Adrenal gland (tissue), 5 donors: ENCODE results near the gene NFKBIA.

ENCODE experiments used
- CTCF ChIP-seq, 6 experiments: fragments of 450-650 bp in 4 of 6; fragments of 200-600 bp in 2 of 6; sonication (generic) in 1 of 6; IDR thresholded peaks; 1 replicate in 5 of 6; 2 replicates in 1 of 6; pipeline versions ENCODE4 v1.5.1 to v1.8.0; 2016 to 2021; ENCODE audit warnings: antibody characterized with exemption in 6 of 6, mild to moderate bottlenecking in 2 of 6, moderate library complexity in 1 of 6
- POLR2A ChIP-seq, 2 donors: fragments of 450-650 bp; IDR thresholded peaks; one replicate each; pipeline ENCODE4 v1.6.1; 2017; ENCODE audit warnings: antibody characterized with exemption in 2 of 2, mild to moderate bottlenecking in 2 of 2, moderate library complexity in 1 of 2
- donor health status: DM: no; HTN: no; CAD: no.

- no peak for TF ChIP-seq CTCF (IDR thresholded peaks at IDR 0.05)
- TF ChIP-seq POLR2A (IDR thresholded peaks at IDR 0.05) = no peak
Measured at GRCh38 chr14:35430459-35431199, 26.1 kb upstream of the NFKBIA start.
